AG09319 (cell line): Measurements from ENCODE around the gene ANKDD1B.
A peak's percentile ranks its signal among the peaks of the same experiment; 100 is the strongest.
"Not testable (repeated sequence)": the region's sequence is repeated elsewhere in the genome, so short reads cannot be mapped to it uniquely, and the experiment has no call there.

Source experiments
- DNase-seq: peaks from one replicate; pipeline ENCODE4 v3.0.0-alpha.2; 2010; ENCODE audit warnings: low read depth; ENCODE audit errors: extremely low read depth
- CTCF ChIP-seq: IDR thresholded peaks from 2 replicates; pipeline ENCODE4 v1.5.1; 2011; ENCODE audit warnings: low read depth, mild to moderate bottlenecking, inconsistent platforms, low read length, moderate library complexity

ANKDD1B gene

GRCh38 chr5:75611311-75612225 lies at the start of gene ANKDD1B:
TSS of gene ANKDD1B (plus strand) at chr5:75611453. CDS start at chr5:75611635, 182 bp downstream.
- TF ChIP-seq CTCF = no peak
- DNase-seq = no peak

- not testable (repeated sequence) for DNase-seq
These were observed 45.1 kb upstream of the ANKDD1B start for GRCh38 chr5:75565991-75566709.

- no peak for TF ChIP-seq CTCF
- DNase-seq = peak; percentile 62
These were observed 44.4 kb upstream of the ANKDD1B start for GRCh38 chr5:75566710-75567309.

- TF ChIP-seq CTCF = no peak
- DNase-seq = no peak
These were observed 43.5 kb upstream of the ANKDD1B start for GRCh38 chr5:75567710-75568109.

- no peak for TF ChIP-seq CTCF
- no peak for DNase-seq
These were observed 43.1 kb upstream of the ANKDD1B start for GRCh38 chr5:75568202-75568601.

GRCh38 chr5:75571547-75571946 lies 39.7 kb upstream of the ANKDD1B start:
- DNase-seq = no peak
- TF ChIP-seq CTCF = no peak

GRCh38 chr5:75574791-75575190 lies 36.5 kb upstream of the ANKDD1B start:
- no peak for DNase-seq
- TF ChIP-seq CTCF = no peak

- DNase-seq = not testable (repeated sequence)
These were observed 33.0 kb upstream of the ANKDD1B start for GRCh38 chr5:75578280-75578679.
